GM18511 (cell line): Measurements from ENCODE around the gene HDAC9.

Experiments
- ATAC-seq: cut with Tn5 transposase; IDR thresholded peaks from one replicate; pipeline ENCODE4 v1.9.1; 2021; ENCODE audit warnings: mild to moderate bottlenecking, moderate library complexity; ENCODE audit not compliant: unreplicated experiment

Gene HDAC9

GRCh38 chr7:18521236-18521589 is 25.7 kb downstream of the HDAC9 start:
- no peak for ATAC-seq

GRCh38 chr7:18521945-18522566 is 26.5 kb downstream of the HDAC9 start:
- peak; percentile 70 for ATAC-seq

GRCh38 chr7:18524248-18524647 is 28.7 kb downstream of the HDAC9 start:
- ATAC-seq, result no peak

GRCh38 chr7:18526368-18526878 is 30.9 kb downstream of the HDAC9 start:
- no peak for ATAC-seq

- no peak for ATAC-seq
Measured at GRCh38 chr7:18529239-18529638, 33.7 kb downstream of the HDAC9 start.

GRCh38 chr7:18530224-18531179 is 35.0 kb downstream of the HDAC9 start:
- ATAC-seq, result peak; percentile 88

GRCh38 chr7:18531539-18531938 is 36.0 kb downstream of the HDAC9 start:
- ATAC-seq, result no peak

GRCh38 chr7:18532813-18533212 is 37.3 kb downstream of the HDAC9 start:
- ATAC-seq, result peak; percentile 26

GRCh38 chr7:18534481-18534880 is 38.9 kb downstream of the HDAC9 start:
- ATAC-seq, result no peak

GRCh38 chr7:18535810-18536415 is 40.4 kb downstream of the HDAC9 start:
- no peak for ATAC-seq

- no peak for ATAC-seq
Measured at GRCh38 chr7:18536486-18536885, 40.9 kb downstream of the HDAC9 start.

- peak; percentile 85 for ATAC-seq
Measured at GRCh38 chr7:18538554-18539250, 43.2 kb downstream of the HDAC9 start.

- no peak for ATAC-seq
Measured at GRCh38 chr7:18540396-18540795, 44.8 kb downstream of the HDAC9 start.

GRCh38 chr7:18541181-18541870 is 45.8 kb downstream of the HDAC9 start:
- no peak for ATAC-seq

- ATAC-seq, result no peak
Measured at GRCh38 chr7:18541871-18542212, 46.3 kb downstream of the HDAC9 start.

- ATAC-seq, result no peak
Measured at GRCh38 chr7:18546576-18546975, 51.0 kb downstream of the HDAC9 start.

GRCh38 chr7:18547509-18548187 is 52.1 kb downstream of the HDAC9 start:
- ATAC-seq, result peak; percentile 88

- no peak for ATAC-seq
Measured at GRCh38 chr7:18548534-18548933, 53.0 kb downstream of the HDAC9 start.

GRCh38 chr7:18550574-18550973 is 55.0 kb downstream of the HDAC9 start:
- ATAC-seq, result no peak

- ATAC-seq, result no peak
Measured at GRCh38 chr7:18552316-18552916, 56.9 kb downstream of the HDAC9 start.
